Stimulated activated CD4-positive, alpha-beta T cell treated with anti-CD3 and anti-CD28 coated beads, Interleukin-4, amount 100 ng/mL, for 48 hours (primary cell): ENCODE measurements around the gene FBXO46.
"Not testable (repeated sequence)": the region's sequence is repeated elsewhere in the genome, so short reads cannot be mapped to it uniquely, and the experiment has no call there.

Experiments
- DNase-seq, 2 donors: peaks; one replicate each; pipeline ENCODE4 v3.0.0-alpha.2; 2020; ENCODE audit warnings: low read depth in 2 of 2

FBXO46 gene

GRCh38 chr19:45729800-45730290, 851 bp downstream of the FBXO46 start:
- no peak for DNase-seq

- DNase-seq, result not testable (repeated sequence)
These were observed 2.0 kb downstream of the FBXO46 start for GRCh38 chr19:45728683-45729082.

GRCh38 chr19:45720065-45720464, 10.6 kb downstream of the FBXO46 start:
- DNase-seq, result not testable (repeated sequence)

- no peak for DNase-seq
These were observed 12.6 kb downstream of the FBXO46 start for GRCh38 chr19:45717983-45718650.

GRCh38 chr19:45717131-45717982, 13.3 kb downstream of the FBXO46 start:
- DNase-seq, result peak; percentile 94 to 96

GRCh38 chr19:45716359-45717130, 14.2 kb downstream of the FBXO46 start:
- DNase-seq, result no peak

- no peak for DNase-seq
These were observed 15.6 kb downstream of the FBXO46 start for GRCh38 chr19:45715139-45715538.

- DNase-seq, result no peak
These were observed 17.6 kb downstream of the FBXO46 start for GRCh38 chr19:45713141-45713540.

- DNase-seq, result no peak
These were observed 18.0 kb downstream of the FBXO46 start for GRCh38 chr19:45712699-45713067.

- DNase-seq, result no peak
These were observed 18.6 kb downstream of the FBXO46 start for GRCh38 chr19:45711851-45712698.

GRCh38 chr19:45710356-45711130, 20.2 kb downstream of the FBXO46 start:
- DNase-seq, result no peak

- DNase-seq, result no peak
These were observed 24.8 kb downstream of the FBXO46 start for GRCh38 chr19:45705710-45706415.

GRCh38 chr19:45705115-45705514, 25.6 kb downstream of the FBXO46 start:
- DNase-seq, result no peak

GRCh38 chr19:45701676-45702075, 29.0 kb downstream of the FBXO46 start:
- DNase-seq, result no peak

- peak; percentile 78 to 84 for DNase-seq
These were observed 37.4 kb downstream of the FBXO46 start for GRCh38 chr19:45693106-45693788.

- DNase-seq, result peak; percentile 93 to 98
These were observed 38.2 kb downstream of the FBXO46 start, which contains the start of gene QPCTL for GRCh38 chr19:45692187-45693105. TSS of gene QPCTL (plus strand) at chr19:45692666. CDS start at chr19:45692704, 38 bp downstream.

GRCh38 chr19:45691516-45692186, 39.0 kb downstream of the FBXO46 start, which contains the start of gene SNRPD2:
TSS of gene SNRPD2 (minus strand) at chr19:45691953. CDS start at chr19:45691888, 65 bp downstream.
- DNase-seq, result peak; percentile 87 to 89
